Stimulated activated CD4-positive, alpha-beta T cell treated with anti-CD3 and anti-CD28 coated beads, Interleukin-2, amount 100 ng/mL, for 48 hours (primary cell): Measurements from ENCODE around the gene STX18.
A peak's percentile ranks its signal among the peaks of the same experiment; 100 is the strongest.
"Not testable (repeated sequence)": the region's sequence is repeated elsewhere in the genome, so short reads cannot be mapped to it uniquely, and the experiment has no call there.

Experiments
- DNase-seq, 2 donors: peaks; one replicate each; pipeline ENCODE4 v3.0.0-alpha.2; 2020

Gene STX18

GRCh38 chr4:4477391-4477790 lies 64.5 kb downstream of the STX18 start:
- DNase-seq, result no peak

- no peak for DNase-seq
Measured at GRCh38 chr4:4474476-4474875, 67.4 kb downstream of the STX18 start.

- no peak for DNase-seq
Measured at GRCh38 chr4:4472344-4472958, 69.4 kb downstream of the STX18 start.

- no peak for DNase-seq
Measured at GRCh38 chr4:4471195-4471594, 70.7 kb downstream of the STX18 start.

GRCh38 chr4:4470208-4470607 lies 71.6 kb downstream of the STX18 start:
- DNase-seq, result no peak

- not testable (repeated sequence) for DNase-seq
Measured at GRCh38 chr4:4465238-4465637, 76.6 kb downstream of the STX18 start.

- DNase-seq, result no peak
Measured at GRCh38 chr4:4462970-4463369, 78.9 kb downstream of the STX18 start.

GRCh38 chr4:4461850-4462249 lies 80.0 kb downstream of the STX18 start:
- peak in 1 of 2 donors; percentile 15 for DNase-seq

GRCh38 chr4:4461178-4461577 lies 80.7 kb downstream of the STX18 start:
- DNase-seq, result no peak

GRCh38 chr4:4460759-4461158 lies 81.1 kb downstream of the STX18 start:
- no peak for DNase-seq

- DNase-seq, result no peak
Measured at GRCh38 chr4:4459181-4459580, 82.7 kb downstream of the STX18 start.

GRCh38 chr4:4457803-4458553 lies 83.9 kb downstream of the STX18 start:
- DNase-seq, result no peak

- no peak for DNase-seq
Measured at GRCh38 chr4:4456816-4457578, 84.9 kb downstream of the STX18 start.

- no peak for DNase-seq
Measured at GRCh38 chr4:4456351-4456750, 85.5 kb downstream of the STX18 start.

GRCh38 chr4:4455210-4455865 lies 86.5 kb downstream of the STX18 start:
- DNase-seq, result no peak

GRCh38 chr4:4446434-4446833 lies 95.4 kb downstream of the STX18 start:
- DNase-seq, result no peak

- no peak for DNase-seq
Measured at GRCh38 chr4:4443821-4444220, 98.0 kb downstream of the STX18 start.

- no peak for DNase-seq
Measured at GRCh38 chr4:4440333-4441061, 101.4 kb downstream of the STX18 start.

- no peak for DNase-seq
Measured at GRCh38 chr4:4439782-4440181, 102.1 kb downstream of the STX18 start.

- DNase-seq, result no peak
Measured at GRCh38 chr4:4438891-4439290, 103.0 kb downstream of the STX18 start.

- DNase-seq, result no peak
Measured at GRCh38 chr4:4437798-4438470, 103.9 kb downstream of the STX18 start.

- no peak for DNase-seq
Measured at GRCh38 chr4:4436244-4436823, 105.5 kb downstream of the STX18 start.
